Umbilical cord (tissue), 2 donors: ENCODE data around the gene ABCC3. TPM values are rescaled to one million over a fixed set of nuclear protein-coding genes. Genes with fewer than 3 reads are reported as not detected.

Source experiments
- DNase-seq: peaks from one replicate; pipeline ENCODE4 v3.0.0-alpha.2; 2015; ENCODE audit warnings: low spot score
- total RNA-seq: library from RNA; depleted of rRNA; stranded (reverse); fragments of >200 nt; gene quantifications from one replicate; pipeline ENCODE4 v1.2.3, GENCODE V29; 2014; ENCODE audit warnings: low replicate concordance; ENCODE audit not compliant: insufficient read depth

The ABCC3 gene
- total RNA-seq, 1 donor from 2014 or later = 16.9 TPM

DNA sequence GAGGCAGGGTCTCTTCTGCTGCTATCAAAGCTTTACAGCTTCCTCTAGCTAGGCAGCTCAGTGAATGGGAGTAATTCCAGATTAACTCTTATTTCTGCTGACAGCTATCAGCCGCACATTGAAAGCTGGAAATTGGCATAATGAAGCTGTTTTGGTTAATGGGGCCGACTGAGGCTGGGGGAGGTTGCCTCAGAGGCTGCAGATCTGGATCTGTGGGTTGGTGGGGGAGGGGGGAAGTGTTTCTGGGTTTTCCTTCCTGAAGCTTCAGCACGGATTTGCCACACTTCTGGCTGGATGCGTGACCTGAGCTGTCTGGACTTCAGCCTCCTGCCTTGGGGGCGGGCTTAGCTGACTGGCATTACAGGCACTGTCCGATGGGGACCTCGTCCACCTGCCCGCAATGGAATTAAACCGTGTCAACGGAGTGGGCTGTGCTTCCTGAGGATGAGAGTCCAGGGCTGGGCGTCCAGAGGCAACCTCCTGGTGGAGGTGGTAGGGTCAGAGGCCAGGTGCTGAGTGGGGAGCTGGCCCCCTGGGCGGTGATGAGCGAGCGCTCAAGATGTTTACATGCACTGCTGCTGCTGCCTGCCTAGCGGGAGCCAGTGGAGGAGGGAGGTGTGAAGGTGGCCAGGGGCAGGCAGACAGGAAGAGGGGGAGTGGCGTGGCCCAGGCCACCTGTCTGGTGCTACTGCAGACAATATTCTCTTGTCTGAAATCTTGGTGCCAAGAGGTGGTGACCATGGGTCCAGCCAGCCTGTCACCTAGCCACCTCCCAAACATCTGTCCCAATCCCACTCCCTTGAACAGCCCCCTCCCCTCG lies 6.7 kb upstream of the ABCC3 start:
- DNase-seq = no peak

DNA sequence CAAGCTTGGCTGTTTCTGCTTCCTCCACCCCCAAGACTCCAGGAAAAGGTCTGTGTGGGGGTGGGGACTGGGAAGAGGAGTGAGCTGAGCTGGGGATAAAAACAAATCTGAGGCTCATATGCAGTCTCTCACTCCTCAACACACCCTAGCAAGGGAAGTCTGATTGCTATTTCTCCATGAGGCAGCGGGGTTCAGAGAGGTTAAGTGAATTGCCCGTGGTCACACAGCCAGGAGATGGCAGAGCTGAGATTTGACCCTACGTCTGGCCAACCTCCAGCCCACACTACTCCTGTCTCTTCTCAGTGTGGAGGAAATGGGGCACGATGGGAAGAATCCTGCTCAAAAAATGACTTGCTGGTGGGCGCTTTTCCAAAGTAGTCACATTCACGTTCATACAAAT lies 4.8 kb upstream of the ABCC3 start:
- DNase-seq = no peak

DNA sequence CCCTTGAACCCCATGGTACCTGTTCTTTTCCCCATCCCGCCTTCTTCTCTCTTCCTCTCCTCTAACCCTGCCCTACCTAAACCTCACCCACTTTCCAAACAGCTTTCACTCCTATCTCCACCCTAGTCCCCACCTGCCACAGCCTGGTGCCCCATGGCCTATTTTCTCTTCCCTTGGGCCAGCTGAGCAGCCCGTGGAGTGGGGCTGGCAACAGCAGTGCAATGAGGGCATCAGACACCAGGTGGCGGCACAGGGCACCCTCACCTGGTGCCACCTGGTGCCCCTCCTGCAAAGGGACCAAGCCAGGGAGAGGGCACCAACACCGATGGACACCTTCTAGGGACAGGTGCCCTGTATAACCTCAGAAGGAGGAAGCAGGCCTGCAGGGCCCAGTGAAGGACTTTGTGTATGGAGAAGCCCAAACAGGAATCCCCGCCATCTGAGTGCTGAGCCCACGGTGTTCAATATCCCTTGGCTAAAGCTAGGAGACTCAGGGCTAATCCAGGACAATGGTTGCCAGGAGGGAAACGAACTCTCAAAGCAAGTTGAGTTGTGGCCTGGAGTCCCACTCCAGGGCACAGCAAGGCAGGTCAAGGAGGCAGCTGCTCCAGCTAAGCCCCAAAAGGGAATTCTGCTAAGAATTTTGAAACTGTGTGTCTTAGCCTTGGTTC lies 4.0 kb upstream of the ABCC3 start:
- DNase-seq = no peak

DNA sequence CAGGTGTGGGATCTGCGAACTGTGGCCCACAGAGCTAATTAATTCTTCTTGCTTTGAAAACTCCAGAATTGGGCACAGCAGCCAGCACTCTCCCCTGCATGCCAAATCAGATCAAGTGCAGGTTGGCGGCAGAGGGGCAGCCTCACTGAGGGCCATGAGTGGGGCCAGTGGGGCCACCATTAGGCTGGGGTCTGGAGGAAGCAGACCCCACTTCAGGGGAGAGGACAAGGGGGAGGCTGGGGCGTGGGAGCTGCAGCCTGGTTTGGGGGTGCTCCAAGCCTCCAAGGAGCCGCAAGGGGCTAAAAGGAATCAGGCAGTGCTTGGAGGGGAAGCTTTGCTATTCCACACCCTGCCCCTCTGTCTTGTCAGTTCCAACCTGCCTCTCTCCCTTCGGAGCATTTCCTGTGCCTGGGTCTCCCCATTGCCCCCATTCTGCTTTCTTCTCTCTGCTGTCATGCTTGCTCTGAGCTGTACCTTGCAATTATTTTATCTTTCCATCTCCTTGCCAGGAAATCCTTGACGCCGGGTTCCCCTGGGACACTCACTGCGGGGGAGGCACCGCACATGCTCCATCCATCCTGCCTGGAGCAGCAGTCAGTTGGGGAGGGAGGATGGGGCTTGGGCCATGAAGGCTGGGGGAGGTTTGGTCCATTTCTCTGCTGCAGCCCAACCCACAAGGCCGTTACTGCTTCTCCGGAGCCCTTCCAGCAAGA lies 3.3 kb upstream of the ABCC3 start:
- no peak for DNase-seq

DNA sequence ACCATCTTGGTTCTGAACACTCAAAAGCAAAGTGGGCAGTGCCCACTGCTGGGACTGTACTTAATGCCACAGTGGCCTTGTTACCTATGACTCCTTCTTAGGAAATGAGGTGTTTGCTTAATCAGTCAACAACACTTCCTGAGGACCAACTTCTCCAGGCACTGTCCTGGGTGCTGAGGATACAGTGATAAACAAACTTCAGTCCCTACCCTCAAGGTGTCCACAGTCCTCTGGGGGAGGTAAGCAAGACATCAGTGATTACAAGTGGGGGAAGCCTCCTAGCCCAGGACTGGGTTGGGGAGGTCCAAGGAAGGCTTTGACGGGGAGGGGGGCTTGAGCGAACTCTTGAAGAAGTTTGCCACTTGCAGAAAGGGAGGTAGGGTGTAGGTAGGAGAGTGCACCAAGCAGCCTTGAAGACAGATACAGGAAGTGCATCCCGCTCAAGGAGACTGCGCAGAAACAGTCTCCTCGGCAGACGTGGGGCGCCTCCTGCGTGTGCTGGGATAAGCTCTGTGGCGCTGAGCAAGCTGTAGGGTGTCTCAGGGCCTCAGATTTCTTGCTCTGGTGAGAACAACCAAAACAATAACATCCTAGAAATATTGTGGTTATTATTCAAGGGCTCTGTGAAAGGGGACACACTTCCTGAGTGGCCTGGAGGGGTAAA lies 2.6 kb upstream of the ABCC3 start:
- DNase-seq = no peak

DNA sequence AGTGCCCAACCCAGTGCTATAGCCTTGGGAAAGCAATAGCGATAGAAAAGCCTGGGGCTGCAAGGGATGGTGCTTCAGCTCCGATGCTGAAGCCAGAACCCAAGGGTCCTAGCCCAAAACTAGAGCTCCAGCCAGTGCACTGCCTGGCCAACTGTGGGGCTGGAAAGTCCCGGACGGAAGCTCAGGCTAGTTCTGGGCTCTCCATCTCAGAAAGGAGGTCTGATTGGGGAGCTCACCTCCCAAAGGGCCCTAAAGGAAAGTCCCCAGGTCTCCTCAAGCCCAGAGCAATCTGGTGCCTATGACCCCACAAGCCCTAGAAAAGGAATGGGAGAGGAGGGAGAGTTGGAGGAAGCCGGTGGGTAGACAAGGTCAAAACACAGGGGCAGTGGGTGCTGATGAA lies 2.0 kb upstream of the ABCC3 start:
- no peak for DNase-seq

DNA sequence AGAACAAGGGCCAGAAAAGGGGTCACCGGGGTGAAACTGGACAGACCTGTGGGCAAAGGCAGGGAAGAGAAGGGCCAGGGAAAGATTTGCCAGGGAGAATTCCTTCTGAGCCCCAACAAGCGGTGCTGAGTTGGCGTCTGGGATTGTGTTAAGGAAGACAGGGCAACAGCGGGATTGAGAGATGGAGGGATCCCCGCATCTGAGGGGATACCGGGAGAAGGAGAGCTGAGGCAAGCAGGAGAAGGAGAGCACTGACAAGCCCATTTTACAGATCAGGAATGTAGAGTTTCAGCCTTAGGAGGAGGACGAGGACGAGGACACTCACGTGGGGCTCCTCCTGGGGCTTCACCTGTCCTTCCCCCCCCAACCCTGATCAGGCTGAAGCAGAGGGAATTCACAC lies 998 bp upstream of the ABCC3 start:
- DNase-seq = no peak

DNA sequence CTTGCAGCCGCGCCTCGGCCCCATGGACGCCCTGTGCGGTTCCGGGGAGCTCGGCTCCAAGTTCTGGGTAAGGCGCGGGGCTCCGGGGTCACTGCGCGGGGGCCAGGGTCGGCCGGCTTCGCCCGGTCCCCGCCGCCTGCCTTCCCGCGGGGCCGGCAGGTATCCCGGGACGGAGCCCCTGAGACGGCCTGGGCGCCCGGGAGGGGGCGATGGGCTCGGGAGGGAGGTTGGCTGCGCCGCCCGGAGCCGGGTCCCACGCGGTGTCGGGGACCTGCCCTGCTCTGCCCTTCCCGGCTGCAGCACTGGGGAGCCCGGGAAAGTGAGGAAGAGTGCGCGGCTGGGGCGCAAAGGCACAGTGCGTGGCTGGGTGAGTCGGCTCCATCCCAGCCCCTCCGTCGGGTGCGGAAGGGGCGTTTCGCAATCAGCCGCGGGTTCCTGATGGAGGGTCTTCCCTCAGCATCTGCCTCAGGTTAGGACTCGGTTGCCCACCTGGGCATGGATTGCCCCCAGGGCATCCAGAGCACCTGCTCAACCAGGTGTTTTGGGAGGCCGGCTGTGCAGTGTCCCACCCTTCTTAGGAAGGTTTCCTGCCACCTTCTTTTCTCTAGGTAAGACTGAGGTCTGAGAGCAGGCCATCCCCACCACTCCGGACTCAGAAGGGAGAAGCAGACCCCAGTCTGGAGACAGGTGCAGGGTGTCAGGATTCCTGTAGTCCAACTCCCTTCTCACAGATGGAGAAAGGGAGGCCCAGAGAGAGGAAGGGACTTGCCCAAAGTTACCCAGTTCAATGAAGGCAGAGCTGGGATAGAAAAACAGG lies 442 bp downstream of the ABCC3 start:
- no peak for DNase-seq

DNA sequence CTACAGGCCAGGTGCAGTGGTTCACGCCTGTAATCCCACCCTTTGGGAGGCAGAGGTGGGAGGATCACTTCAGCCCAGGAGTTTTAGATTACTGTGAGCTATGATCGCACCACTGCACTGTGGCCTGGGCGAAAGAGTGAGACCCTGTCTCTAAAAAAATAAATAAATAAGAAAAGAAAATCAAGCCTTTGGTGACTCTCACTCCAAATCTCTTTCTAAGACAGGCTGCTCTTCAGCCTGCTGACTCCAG lies 976 bp downstream of the ABCC3 start:
- DNase-seq = no peak

DNA sequence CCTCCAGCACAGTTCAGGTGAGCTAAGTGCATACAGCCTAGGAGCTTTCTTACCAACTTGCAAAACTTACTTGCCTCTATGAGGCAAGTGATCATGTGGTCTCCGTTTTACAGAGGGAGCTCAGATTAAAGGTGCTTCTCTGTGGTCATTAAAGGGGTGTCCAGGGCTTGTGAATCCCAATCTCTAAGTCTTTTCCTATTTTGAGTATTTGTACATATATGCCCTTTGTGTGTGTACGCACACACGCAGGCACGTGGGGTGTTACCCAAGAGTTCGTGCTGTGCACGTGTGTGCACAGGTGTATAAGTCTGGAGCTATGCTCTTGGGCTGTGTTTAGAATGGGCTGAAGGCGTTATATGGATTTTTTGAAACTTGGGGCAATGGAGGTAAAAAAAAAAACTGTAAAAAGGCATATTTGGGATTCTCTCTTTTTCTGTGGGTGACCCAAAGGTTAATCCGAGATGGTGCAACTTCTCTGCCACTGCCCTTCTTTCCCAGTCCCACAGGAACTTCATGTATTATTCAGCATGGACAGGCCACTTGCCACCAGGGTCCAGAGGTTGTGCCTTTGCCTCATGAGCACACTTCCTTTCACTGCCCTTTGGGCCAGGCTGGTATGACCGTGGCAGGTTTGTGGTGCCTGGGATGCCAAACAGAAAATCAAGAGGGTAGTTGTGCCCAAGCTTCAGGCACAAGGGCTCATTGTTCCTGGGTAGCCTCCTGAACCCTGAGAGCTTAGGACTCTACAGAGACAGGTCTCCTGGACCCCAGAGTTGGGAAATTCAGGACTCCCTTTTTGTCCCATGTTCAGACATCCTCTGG lies 1.5 kb downstream of the ABCC3 start:
- DNase-seq = no peak

DNA sequence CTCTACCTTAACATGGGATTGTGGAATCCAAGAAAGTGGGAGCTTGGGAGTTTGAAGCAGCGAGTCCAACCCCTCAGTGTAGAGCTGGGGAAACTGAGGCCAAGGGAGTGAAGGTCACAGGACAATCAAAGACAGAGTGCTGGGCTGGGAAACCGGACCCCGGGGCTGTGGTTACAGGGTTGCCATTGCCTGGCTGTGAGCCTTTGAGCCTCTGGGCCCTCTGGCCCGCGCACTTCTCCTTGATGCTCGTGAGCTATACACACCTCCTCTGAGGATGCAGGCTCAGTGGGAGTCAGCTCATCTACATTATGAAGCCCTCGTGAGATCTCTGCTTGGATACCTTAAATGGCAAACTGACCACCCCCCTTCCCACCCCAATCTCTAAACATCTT lies 2.1 kb downstream of the ABCC3 start:
- no peak for DNase-seq

DNA sequence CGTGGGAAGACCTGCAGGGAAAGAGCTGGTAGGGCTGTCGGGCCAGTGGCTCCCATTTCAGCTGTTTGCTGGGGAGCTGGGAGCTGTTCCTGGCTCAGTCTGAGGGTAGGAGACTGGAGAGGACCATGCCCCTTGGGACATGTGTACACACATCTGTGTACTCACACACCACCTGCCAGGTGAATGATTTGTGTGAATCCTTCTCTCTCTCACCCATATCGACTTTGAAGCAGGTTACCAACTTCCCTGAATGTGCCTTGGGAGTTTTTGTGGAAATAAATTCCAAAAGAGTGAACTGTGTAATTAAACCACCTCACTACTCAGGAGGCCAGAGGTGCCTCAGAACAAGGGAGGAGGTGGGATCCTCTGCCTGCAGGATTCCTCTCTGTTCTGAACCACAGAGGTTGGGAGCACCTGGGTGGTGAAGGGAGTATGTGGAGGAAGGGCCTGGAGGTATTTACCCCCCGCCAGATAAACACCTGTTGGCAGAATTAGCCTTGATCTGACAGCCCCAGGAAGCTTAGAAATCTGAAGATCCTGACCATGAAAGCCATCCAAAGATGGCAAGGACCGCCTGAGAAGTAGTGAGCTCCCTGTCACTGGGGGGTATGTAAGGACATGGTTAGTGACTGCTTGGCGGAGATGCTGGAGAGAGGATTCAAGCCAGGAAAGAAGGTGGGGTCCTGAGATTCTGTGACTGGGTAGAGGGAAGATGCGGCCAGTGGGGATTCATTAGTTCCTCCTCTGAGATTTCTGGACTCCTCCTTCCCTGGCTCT lies 3.3 kb downstream of the ABCC3 start:
- no peak for DNase-seq

DNA sequence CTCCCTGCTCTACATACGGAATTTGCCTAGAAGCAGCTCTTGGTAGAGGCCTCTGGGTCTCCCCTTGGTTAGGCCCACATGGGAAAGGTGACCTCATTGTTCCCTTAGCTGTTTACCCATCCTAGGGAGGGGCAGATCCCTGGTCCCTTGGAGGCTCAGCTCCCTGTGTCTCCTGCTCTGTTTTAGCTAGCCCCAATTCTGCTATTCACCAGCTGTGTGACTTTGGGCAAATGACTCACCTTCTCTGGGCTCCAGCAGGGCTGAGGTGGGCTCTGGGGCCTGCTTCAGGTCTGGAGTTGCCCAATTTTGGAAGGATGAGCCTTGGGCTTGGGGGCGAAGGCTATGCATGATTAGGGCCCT lies 3.9 kb downstream of the ABCC3 start:
- DNase-seq = no peak

DNA sequence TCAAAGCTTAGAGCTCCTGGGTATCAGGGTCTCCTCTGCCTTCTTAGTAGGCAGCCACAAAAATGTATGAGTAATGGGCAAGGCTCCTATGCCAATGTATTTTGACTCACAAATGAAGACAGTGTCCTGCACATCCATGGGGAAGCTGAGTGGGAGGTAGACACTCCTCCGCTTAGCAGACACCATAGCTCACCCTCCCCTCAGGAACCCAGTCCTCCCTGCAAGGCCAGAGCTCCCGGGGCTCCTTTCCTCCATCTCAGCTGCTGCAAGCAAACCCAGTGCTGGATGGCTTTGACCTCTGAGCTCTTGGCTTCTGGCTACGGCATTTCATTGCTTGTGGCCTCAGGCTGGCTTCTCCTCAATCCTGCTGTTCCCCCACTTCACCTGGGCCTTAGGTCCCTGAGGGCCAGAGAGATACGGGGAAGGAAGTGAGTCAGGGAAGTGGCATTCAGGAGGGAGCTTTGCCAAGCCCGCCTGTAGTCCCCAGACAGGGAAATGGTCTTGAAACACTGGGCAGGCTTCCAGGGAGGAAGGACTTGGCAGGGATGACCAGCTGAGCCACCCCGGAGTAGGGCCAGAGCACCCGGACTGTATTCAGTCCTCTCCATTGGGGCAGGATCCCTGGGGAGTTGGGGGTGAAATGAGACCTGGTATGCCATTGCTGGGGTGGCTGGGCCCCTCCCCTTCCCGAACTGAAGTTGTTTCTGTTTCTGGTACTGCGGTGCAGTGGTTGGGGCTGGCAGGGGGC lies 4.5 kb downstream of the ABCC3 start:
- DNase-seq = peak; percentile 96

DNA sequence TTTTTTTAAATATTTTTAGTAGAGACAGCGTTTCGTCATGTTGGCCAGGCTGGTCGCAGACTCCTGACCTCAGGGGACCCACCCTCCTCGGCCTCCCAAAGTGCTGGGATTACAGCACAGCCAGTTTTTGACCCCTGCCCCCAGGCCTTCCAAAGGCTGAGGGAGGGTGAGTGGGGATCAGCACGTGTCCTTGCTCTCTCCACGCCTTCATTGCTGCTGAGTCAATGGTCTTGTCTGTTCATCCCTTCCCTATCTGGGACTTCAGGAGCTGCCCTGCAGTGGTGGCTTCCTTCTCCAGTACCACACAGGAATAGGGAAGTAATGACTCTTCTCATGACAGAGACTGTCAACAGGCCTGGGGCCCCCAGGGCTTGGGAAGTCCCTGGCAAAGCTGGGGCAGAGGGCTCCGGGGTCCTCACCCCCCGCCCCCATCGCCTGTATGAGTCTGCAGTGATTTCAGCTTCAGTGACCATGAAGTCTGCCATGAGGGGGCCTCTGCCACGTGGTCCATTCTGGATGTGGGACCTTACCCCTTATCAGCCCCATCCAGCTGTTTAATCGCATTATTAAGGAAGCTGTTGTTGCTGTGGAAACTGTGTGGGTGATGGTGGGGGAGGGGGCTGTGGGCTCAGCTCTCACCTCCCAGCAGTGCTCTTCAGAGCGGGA lies 6.1 kb downstream of the ABCC3 start:
- no peak for DNase-seq

DNA sequence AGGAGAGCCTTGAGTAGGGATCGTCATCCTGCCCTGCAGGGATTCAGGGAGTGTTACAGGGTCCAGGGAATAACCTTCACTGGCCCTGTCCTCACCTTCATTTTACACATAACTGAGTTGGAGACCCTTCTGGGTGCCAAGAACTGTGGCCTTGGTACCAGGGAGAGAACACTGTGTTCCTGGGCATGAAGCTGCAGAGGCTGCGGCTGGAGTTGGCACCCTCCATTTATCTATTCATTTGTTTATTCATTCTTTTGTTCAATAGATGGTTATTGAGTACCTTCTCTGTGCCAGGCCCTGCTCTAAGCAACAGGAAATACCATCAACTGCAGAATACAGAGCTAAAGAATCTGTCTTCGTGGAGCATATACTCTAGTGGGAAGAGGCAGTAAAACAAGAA lies 6.7 kb downstream of the ABCC3 start:
- no peak for DNase-seq

DNA sequence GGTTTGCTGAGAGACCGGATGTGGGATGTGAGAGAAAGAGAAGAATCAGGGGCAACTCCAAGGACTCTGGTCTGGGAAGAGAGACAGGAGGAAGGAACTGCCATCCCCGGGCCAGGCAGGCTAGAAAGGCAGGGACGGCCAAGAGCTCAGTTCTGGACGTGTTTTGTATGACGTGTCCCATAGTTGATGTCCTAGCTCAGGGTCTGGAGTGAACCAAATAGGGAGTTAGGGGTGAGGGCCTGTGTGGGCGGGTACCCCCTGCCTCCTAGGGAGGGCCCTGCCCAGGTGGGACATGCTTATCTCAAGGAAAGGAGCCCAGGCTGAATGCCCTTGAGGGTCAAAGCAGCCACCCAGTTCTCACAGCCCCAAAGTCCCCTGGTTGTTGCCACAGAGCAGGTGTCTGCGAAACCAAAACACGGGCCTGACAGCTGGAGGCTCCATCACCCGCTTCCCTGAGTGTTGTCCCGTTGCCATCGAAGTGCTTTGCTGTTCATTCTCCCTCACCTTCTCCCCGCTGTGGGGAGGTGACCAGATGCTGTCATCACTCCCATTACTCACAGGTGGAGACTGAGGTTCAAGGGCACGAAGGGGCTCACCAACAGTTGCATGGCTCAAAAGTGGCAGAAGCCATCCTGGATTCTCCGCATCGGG lies 7.5 kb downstream of the ABCC3 start:
- no peak for DNase-seq
